Prostate gland (tissue), 2 donors: ENCODE measurements around the gene VTI1B.

ENCODE experiments used
- POLR2A ChIP-seq: fragments of 450-650 bp; IDR thresholded peaks from one replicate; pipeline ENCODE4 v1.6.1; 2016; ENCODE audit warnings: antibody characterized with exemption, mild to moderate bottlenecking
- TF ChIP-seq, protein P1 (sequence below), 4 experiments: fragments of 200-600 bp in 2 of 4; fragments of 450-650 bp in 2 of 4; sonication (generic) in 2 of 4; IDR thresholded peaks; 1 replicate in 3 of 4; 2 replicates in 1 of 4; pipeline ENCODE4 v1.5.1; 2016 to 2019; ENCODE audit warnings: antibody characterized with exemption in 4 of 4, mild to moderate bottlenecking in 2 of 4, moderate library complexity in 2 of 4

GRCh38 chr14:67722293-67722692 lies 47.9 kb upstream of the VTI1B start:
- TF ChIP-seq, protein P1, sequence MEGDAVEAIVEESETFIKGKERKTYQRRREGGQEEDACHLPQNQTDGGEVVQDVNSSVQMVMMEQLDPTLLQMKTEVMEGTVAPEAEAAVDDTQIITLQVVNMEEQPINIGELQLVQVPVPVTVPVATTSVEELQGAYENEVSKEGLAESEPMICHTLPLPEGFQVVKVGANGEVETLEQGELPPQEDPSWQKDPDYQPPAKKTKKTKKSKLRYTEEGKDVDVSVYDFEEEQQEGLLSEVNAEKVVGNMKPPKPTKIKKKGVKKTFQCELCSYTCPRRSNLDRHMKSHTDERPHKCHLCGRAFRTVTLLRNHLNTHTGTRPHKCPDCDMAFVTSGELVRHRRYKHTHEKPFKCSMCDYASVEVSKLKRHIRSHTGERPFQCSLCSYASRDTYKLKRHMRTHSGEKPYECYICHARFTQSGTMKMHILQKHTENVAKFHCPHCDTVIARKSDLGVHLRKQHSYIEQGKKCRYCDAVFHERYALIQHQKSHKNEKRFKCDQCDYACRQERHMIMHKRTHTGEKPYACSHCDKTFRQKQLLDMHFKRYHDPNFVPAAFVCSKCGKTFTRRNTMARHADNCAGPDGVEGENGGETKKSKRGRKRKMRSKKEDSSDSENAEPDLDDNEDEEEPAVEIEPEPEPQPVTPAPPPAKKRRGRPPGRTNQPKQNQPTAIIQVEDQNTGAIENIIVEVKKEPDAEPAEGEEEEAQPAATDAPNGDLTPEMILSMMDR (IDR thresholded peaks at IDR 0.05): no peak
- no peak for TF ChIP-seq POLR2A
